K562 (cell line): ENCODE results near the gene FARSA. TPM values are rescaled to one million over a fixed set of nuclear protein-coding genes. Genes with fewer than 3 reads are reported as not detected.

Experiments used
- BRD4 ChIP-seq: fragments of 200-600 bp; sonication (generic); IDR thresholded peaks from 2 replicates; pipeline ENCODE4 v1.6.1; 2017; ENCODE audit warnings: inconsistent platforms
- CBFA2T3 ChIP-seq: fragments of 450-650 bp; IDR thresholded peaks from 2 replicates; pipeline ENCODE4 v1.6.1; 2017
- CGGBP1 ChIP-seq: fragments of 250-450 bp; sonication (Bioruptor Pico); IDR thresholded peaks from 2 replicates; pipeline ENCODE4 v1.9.0; 2021; ENCODE audit warnings: mild to moderate bottlenecking
- EP400 ChIP-seq: fragments of 450-650 bp; IDR thresholded peaks from 2 replicates; pipeline ENCODE4 v1.6.1; 2017; ENCODE audit warnings: antibody characterized with exemption, mild to moderate bottlenecking, moderate library complexity
- FOXP4 ChIP-seq: sonication (generic); formaldehyde crosslinking; IDR thresholded peaks from 2 replicates; pipeline ENCODE4 v1.8.0; 2022; ENCODE audit warnings: mild to moderate bottlenecking, missing genetic modification reagents, borderline replicate concordance
- HES1 ChIP-seq: fragments of 450-650 bp; IDR thresholded peaks from 2 replicates; pipeline ENCODE4 v1.6.1; 2016; ENCODE audit warnings: low read depth, mild to moderate bottlenecking, moderate library complexity
- HNRNPH1 ChIP-seq: fragments of 200-400 bp; formaldehyde crosslinking; optimal IDR thresholded peaks from 2 replicates; pipeline ENCODE3; 2017; ENCODE audit warnings: low read depth, mild to moderate bottlenecking, low read length, moderate library complexity
- KLF1 ChIP-seq: fragments of 450-650 bp; IDR thresholded peaks from 2 replicates; pipeline ENCODE4 v1.6.1; 2016; ENCODE audit warnings: missing genetic modification characterization, missing compliant biosample characterization
- NCOA1 ChIP-seq: fragments of 450-650 bp; IDR thresholded peaks from 2 replicates; pipeline ENCODE4 v1.6.1; 2016; ENCODE audit warnings: low read depth
- NFE2 ChIP-seq: IDR thresholded peaks from 2 replicates; pipeline ENCODE4 v1.6.1; 2014; ENCODE audit warnings: antibody characterized with exemption, low read depth
- POLR2A ChIP-seq: fragments of 450-650 bp; conservative IDR thresholded peaks from 2 replicates; pipeline ENCODE4 v1.6.1; 2016
- TAF1 ChIP-seq: IDR thresholded peaks from 2 replicates; pipeline ENCODE4 v1.6.1; 2011; ENCODE audit warnings: mild to moderate bottlenecking, low read length, moderate library complexity; ENCODE audit not compliant: insufficient read depth, control insufficient read depth, severe bottlenecking; ENCODE audit errors: extremely low read depth
- ZBTB49 ChIP-seq: sonication (generic); formaldehyde crosslinking; IDR thresholded peaks from 2 replicates; pipeline ENCODE4 v1.8.0; 2022; ENCODE audit warnings: missing genetic modification reagents, mild to moderate bottlenecking, borderline replicate concordance
- ZNF398 ChIP-seq: fragments of 250-450 bp; sonication (Bioruptor Pico); IDR thresholded peaks from 2 replicates; pipeline ENCODE4 v1.8.0; 2021; ENCODE audit warnings: moderate library complexity, mild to moderate bottlenecking, inconsistent platforms
- ZNF609 ChIP-seq: sonication (generic); formaldehyde crosslinking; IDR thresholded peaks from 2 replicates; pipeline ENCODE4 v1.8.1; 2023; ENCODE audit warnings: missing genetic modification reagents, mild to moderate bottlenecking, borderline replicate concordance
- polyA plus RNA-seq, 8 experiments: library from polyadenylated mRNA; depleted of rRNA in 4 of 8; stranded (reverse) in 5 of 8; unstranded in 3 of 8; fragments of >200 nt; fragmentation: Nextera tagmentation in 2 of 8; fragmentation: Illumina TruSeq in 1 of 8; extraction: Ambion mirVana in 2 of 8; extraction: Trizol in 1 of 8; gene quantifications; 2 replicates each; pipeline versions ENCODE4 v1.2.1 to v1.2.3, GENCODE V29; 2011 to 2014; ENCODE audit warnings: inconsistent platforms in 1 of 8, missing spikeins in 1 of 8
- total RNA-seq, 7 experiments: library from RNA; depleted of rRNA in 6 of 7; stranded (reverse); fragments of >200 nt in 6 of 7; fragmentation: Illumina TruSeq in 2 of 7; extraction: Trizol in 2 of 7; gene quantifications; 2 replicates each; pipeline versions ENCODE4 v1.2.1 to v1.2.3, GENCODE V29; 2011 to 2021; ENCODE audit warnings: low replicate concordance in 1 of 7

FARSA gene
- total and polyA plus RNA-seq, 9 of the 15 experiments (the other 6 are each of a cell fraction or from before 2014, with no cell fraction given) = 25.2 to 237 (median 89.6) TPM

GRCh38 chr19:12884926-12885748 lies 48.4 kb downstream of the FARSA start (continued):
- TF ChIP-seq ZNF398 (CRISPR knock-in tag) (no peak), HNRNPH1 (no peak), HES1 (peak; percentile 23; the same call in 1 of the 2 replicates), CGGBP1 (CRISPR knock-in tag) (no peak), KLF1 (no peak), NCOA1 (peak; percentile 37), ZNF609 (CRISPR knock-in tag) (no peak), ZBTB49 (CRISPR knock-in tag) (no peak), EP400 (peak; percentile 91), TAF1 (peak; percentile 53), CBFA2T3 (peak; percentile 43; the same call in 1 of the 2 replicates), POLR2A (peak; percentile 80), FOXP4 (CRISPR knock-in tag) (peak; percentile 76), NFE2 (peak; percentile 81), BRD4 (no peak)
